Ishikawa (cell line): ENCODE measurements around the gene NSL1.

Experiments used
- CEBPB ChIP-seq: IDR thresholded peaks from 2 replicates; pipeline ENCODE4 v1.6.1; 2012
- CREB1 ChIP-seq: IDR thresholded peaks from 2 replicates; pipeline ENCODE4 v1.6.1; 2012; ENCODE audit warnings: low read depth
- EGR1 ChIP-seq: IDR thresholded peaks from 2 replicates; pipeline ENCODE4 v1.6.1; 2012
- EP300 ChIP-seq: IDR thresholded peaks from 2 replicates; pipeline ENCODE4 v1.6.1; 2012; ENCODE audit warnings: borderline replicate concordance
- FOXM1 ChIP-seq: IDR thresholded peaks from 2 replicates; pipeline ENCODE4 v1.6.1; 2012; ENCODE audit warnings: low read depth, borderline replicate concordance
- MAX ChIP-seq: IDR thresholded peaks from 2 replicates; pipeline ENCODE4 v1.6.1; 2012
- NFIC ChIP-seq: IDR thresholded peaks from 2 replicates; pipeline ENCODE4 v1.6.1; 2012
- RAD21 ChIP-seq: IDR thresholded peaks from 2 replicates; pipeline ENCODE4 v1.6.1; 2012; ENCODE audit warnings: low read depth
- REST ChIP-seq: IDR thresholded peaks from 2 replicates; pipeline ENCODE4 v1.6.1; 2012; ENCODE audit warnings: low read depth, mild to moderate bottlenecking
- TAF1 ChIP-seq: IDR thresholded peaks from 2 replicates; pipeline ENCODE4 v1.6.1; 2012; ENCODE audit warnings: low read depth, mild to moderate bottlenecking
- TCF12 ChIP-seq: IDR thresholded peaks from 2 replicates; pipeline ENCODE4 v1.6.1; 2012; ENCODE audit warnings: low read depth
- TEAD4 ChIP-seq: IDR thresholded peaks from 2 replicates; pipeline ENCODE4 v1.6.1; 2012
- USF1 ChIP-seq: IDR thresholded peaks from 2 replicates; pipeline ENCODE4 v1.6.1; 2012
- YY1 ChIP-seq: IDR thresholded peaks from 2 replicates; pipeline ENCODE4 v1.6.1; 2012; ENCODE audit warnings: low read depth
- ZBTB7A ChIP-seq: IDR thresholded peaks from 2 replicates; pipeline ENCODE4 v1.6.1; 2012; ENCODE audit warnings: low read depth

Gene NSL1

GRCh38 chr1:212699625-212700222 is 91.9 kb downstream of the NSL1 start, which contains the start of gene BATF3:
Gene BATF3 (minus strand): TSS chr1:212699840. CDS start chr1:212699762, 78 bp downstream.
- no peak for TF ChIP-seq RAD21
- TF ChIP-seq ZBTB7A: peak; percentile 88
- no peak for TF ChIP-seq CREB1
- peak; percentile 66; the same call in 1 of the 2 replicates for TF ChIP-seq MAX
- peak; percentile 71 for TF ChIP-seq USF1

- TF ChIP-seq RAD21 (peak; percentile 7; the same call in 1 of the 2 replicates), EP300 (no peak), TCF12 (0 out of 2 replicates have a peak, but pooled peaks have one; percentile 17), CREB1 (no peak), ZBTB7A (0 out of 2 replicates have a peak, but pooled peaks have one; percentile 33), TAF1 (peak; percentile 45; the same call in 1 of the 2 replicates), MAX (peak; percentile 86), USF1 (peak; percentile 75), NFIC (no peak)
These were observed 92.4 kb downstream of the NSL1 start for GRCh38 chr1:212699104-212699624.

GRCh38 chr1:212698467-212699103 is 93.0 kb downstream of the NSL1 start:
- no peak for TF ChIP-seq FOXM1
- no peak for TF ChIP-seq NFIC
- TF ChIP-seq USF1: no peak
- no peak for TF ChIP-seq TAF1
- no peak for TF ChIP-seq YY1
- no peak for TF ChIP-seq TCF12
- TF ChIP-seq CREB1: no peak
- TF ChIP-seq TEAD4: no peak
- TF ChIP-seq EGR1: no peak
- TF ChIP-seq REST: no peak
- no peak for TF ChIP-seq MAX
- no peak for TF ChIP-seq EP300
- no peak for TF ChIP-seq ZBTB7A
- no peak for TF ChIP-seq RAD21
- TF ChIP-seq CEBPB: no peak

GRCh38 chr1:212696721-212697331 is 94.8 kb downstream of the NSL1 start:
- TF ChIP-seq USF1: no peak
- no peak for TF ChIP-seq EGR1
- no peak for TF ChIP-seq TCF12
- TF ChIP-seq EP300: no peak
- TF ChIP-seq TAF1: no peak
- no peak for TF ChIP-seq ZBTB7A
- TF ChIP-seq TEAD4: no peak
- TF ChIP-seq MAX: no peak
- no peak for TF ChIP-seq FOXM1
- TF ChIP-seq CREB1: no peak
- no peak for TF ChIP-seq RAD21

- TF ChIP-seq USF1 (no peak), EGR1 (no peak), TEAD4 (no peak), MAX (no peak), REST (no peak), TAF1 (no peak), EP300 (no peak), NFIC (no peak)
These were observed 98.6 kb downstream of the NSL1 start for GRCh38 chr1:212692774-212693644.
